ENCODE data around the gene JAG1.
A peak's percentile ranks its signal among the peaks of the same experiment; 100 is the strongest.
"Not testable (repeated sequence)": the region's sequence is repeated elsewhere in the genome, so short reads cannot be mapped to it uniquely, and the experiment has no call there.

The JAG1 gene

DNA sequence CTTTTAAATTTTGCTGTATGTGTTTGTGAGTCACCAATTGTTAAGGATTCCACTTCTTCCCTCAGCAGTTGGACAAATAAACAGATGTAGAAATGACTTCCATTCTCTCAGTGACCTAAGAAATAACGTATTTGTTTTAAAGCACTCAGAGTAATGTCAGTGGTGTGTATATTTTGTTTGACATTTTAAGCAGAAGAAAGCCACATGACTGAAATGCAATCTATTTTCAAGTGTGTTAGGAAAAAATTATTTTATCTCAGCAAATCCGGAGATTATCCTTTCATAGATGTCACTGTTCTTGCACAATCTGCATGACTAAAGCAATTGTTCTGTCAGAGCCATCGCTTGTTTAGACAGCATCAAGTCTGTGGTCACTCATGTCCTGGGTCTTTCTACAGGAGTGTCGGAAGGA lies 77.1 kb downstream of the JAG1 start:
- no peak overlapping the region for H3K4me3 ChIP-seq (ENCODE audit: low read depth, low read length)
- peak; percentile 85 for DNase-seq (ENCODE audit: low read depth)

- H3K4me3 ChIP-seq (ENCODE audit: low read depth, low read length) = no peak overlapping the region
- DNase-seq (ENCODE audit: low read depth) = no peak
Observed at GRCh38 chr20:10595985-10596384, 77.8 kb downstream of the JAG1 start.

DNA sequence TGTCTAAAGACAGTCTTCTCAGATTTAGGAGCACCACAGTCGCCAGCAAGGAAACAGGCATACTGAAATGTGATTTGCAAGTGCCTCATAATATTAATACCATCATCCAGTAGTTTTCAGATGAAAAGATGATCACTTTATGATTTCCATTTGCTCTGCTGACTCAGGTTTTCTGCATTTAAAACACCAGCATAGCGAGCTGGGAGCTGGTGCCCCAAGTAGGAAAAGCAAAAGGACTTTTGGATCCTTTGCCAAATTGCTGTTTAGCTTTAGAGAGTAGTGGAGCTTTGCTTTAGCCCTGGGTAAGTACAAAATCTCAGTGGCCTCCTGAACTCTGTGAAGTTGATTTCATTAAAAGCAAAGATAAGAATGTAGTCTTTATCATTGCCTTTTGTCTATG lies 78.5 kb downstream of the JAG1 start:
- no peak for DNase-seq (ENCODE audit: low read depth)
- H3K4me3 ChIP-seq (ENCODE audit: low read depth, low read length) = no peak overlapping the region

DNA sequence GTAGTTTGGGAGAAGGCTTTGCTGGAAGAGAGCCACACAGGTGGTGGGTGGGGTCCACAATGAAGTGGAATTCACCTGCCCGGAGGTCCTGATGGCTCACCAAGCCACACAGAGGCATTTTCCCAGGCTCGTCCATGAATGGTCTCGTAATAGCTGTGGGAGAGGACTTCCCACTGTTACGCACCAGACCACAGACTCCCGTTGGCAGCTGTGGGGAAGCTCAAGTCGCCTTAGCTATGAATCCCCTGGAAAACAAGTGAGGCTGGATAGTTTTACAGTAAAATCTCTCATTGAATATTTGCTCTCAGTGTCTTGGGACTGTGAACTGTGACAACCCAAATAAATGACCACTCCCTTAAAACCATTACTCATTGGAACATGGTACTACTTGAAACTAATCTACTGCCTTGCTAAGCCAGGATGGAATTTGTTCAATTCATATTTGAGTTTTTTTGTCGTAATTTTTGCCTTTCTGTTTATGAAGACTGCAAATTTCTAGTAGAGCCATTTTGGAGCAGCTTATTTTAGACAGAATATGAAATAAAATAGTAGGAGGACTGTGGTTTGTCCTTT lies 79.4 kb downstream of the JAG1 start:
- DNase-seq (ENCODE audit: low read depth) = peak; percentile 36
- H3K4me3 ChIP-seq (ENCODE audit: low read depth, low read length) = no peak overlapping the region

- no peak overlapping the region for H3K4me3 ChIP-seq (ENCODE audit: low read depth, low read length)
- no peak for DNase-seq (ENCODE audit: low read depth)
Observed at GRCh38 chr20:10591946-10592521, 81.8 kb downstream of the JAG1 start.

- H3K4me3 ChIP-seq (ENCODE audit: low read depth, low read length) = no peak overlapping the region
- no peak for DNase-seq (ENCODE audit: low read depth)
Observed at GRCh38 chr20:10590950-10591671, 82.7 kb downstream of the JAG1 start.

DNA sequence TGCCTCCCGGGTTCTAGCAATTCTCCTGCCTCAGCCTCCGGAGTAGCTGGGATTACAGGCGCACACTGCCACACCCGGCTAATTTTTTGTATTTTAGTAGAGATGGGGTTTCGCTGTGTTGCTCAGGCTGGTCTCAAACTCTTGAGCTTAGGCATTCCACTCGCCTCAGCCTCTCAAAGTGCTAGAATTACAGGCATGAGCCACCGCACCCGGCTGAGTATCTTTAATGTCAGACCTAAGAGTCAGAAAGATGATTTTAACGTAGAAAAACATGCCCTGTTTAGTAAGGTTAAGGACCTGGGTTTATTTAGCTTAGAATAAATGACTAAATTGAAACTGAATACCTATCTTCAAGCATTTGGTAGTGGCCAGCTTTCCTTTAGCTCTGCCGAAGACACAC lies 83.4 kb downstream of the JAG1 start:
- not testable (repeated sequence) for DNase-seq (ENCODE audit: low read depth); H3K4me3 ChIP-seq (ENCODE audit: low read depth, low read length)
